Measurements from ENCODE around the gene MBD5. TPM values are rescaled to one million over a fixed set of nuclear protein-coding genes. Genes with fewer than 3 reads are reported as not detected.

The MBD5 gene
- total and polyA plus RNA-seq, 4 donors, result 2.0 to 15.9 (median 9.5) TPM

- Histone ChIP-seq H3K36me3 (ENCODE audit: control insufficient read depth in 4 of 4, insufficient read depth in 3 of 4, low read depth in 1 of 4, low read length in 3 of 4) (no peaks in the 10 kb centered on the region), H3K4me1 (ENCODE audit: control insufficient read depth in 4 of 4, insufficient read depth in 4 of 4, low read length in 3 of 4) (no peaks in the 10 kb centered on the region), H3K9ac (ENCODE audit: low read depth in 1 of 2, low read length in 2 of 2) (no peak overlapping the region), H3K27me3 (ENCODE audit: control insufficient read depth in 4 of 4, insufficient read depth in 4 of 4, low read length in 3 of 4) (no peaks in the 10 kb centered on the region), H3K9me3 (ENCODE audit: control insufficient read depth in 4 of 4, low read length in 3 of 4) (no peaks in the 10 kb centered on the region), H3K4me3 (ENCODE audit: low read depth in 1 of 3, low read length in 3 of 3) (no peak overlapping the region), H3K27ac (ENCODE audit: low read depth in 1 of 2, low read length in 2 of 2) (no peak overlapping the region)
- no peak for DNase-seq (ENCODE audit: low spot score)
- no peak for TF ChIP-seq JUND (IDR thresholded peaks at IDR 0.05)
- no peak for TF ChIP-seq ATF3 (IDR thresholded peaks at IDR 0.05)
- TF ChIP-seq TAF1 (conservative IDR thresholded peaks at IDR 0.05), result no peak
- TF ChIP-seq, protein P1, sequence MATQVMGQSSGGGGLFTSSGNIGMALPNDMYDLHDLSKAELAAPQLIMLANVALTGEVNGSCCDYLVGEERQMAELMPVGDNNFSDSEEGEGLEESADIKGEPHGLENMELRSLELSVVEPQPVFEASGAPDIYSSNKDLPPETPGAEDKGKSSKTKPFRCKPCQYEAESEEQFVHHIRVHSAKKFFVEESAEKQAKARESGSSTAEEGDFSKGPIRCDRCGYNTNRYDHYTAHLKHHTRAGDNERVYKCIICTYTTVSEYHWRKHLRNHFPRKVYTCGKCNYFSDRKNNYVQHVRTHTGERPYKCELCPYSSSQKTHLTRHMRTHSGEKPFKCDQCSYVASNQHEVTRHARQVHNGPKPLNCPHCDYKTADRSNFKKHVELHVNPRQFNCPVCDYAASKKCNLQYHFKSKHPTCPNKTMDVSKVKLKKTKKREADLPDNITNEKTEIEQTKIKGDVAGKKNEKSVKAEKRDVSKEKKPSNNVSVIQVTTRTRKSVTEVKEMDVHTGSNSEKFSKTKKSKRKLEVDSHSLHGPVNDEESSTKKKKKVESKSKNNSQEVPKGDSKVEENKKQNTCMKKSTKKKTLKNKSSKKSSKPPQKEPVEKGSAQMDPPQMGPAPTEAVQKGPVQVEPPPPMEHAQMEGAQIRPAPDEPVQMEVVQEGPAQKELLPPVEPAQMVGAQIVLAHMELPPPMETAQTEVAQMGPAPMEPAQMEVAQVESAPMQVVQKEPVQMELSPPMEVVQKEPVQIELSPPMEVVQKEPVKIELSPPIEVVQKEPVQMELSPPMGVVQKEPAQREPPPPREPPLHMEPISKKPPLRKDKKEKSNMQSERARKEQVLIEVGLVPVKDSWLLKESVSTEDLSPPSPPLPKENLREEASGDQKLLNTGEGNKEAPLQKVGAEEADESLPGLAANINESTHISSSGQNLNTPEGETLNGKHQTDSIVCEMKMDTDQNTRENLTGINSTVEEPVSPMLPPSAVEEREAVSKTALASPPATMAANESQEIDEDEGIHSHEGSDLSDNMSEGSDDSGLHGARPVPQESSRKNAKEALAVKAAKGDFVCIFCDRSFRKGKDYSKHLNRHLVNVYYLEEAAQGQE (IDR thresholded peaks at IDR 0.05), result no peak
- no peak for TF ChIP-seq EGR1 (IDR thresholded peaks at IDR 0.05; ENCODE audit: low read depth in 2 of 2)
- no peak for TF ChIP-seq SP1 (IDR thresholded peaks at IDR 0.05)
- TF ChIP-seq RAD21 (IDR thresholded peaks at IDR 0.05), result no peak
- no peak for TF ChIP-seq HNF4G (IDR thresholded peaks at IDR 0.05)
- no peak for TF ChIP-seq CTCF (IDR thresholded peaks at IDR 0.05; ENCODE audit: low read depth, low read length, missing input control)
- no peak for TF ChIP-seq MAX (IDR thresholded peaks at IDR 0.05)
- TF ChIP-seq FOXA1 (IDR thresholded peaks at IDR 0.05), result no peak
Measured at GRCh38 chr2:148300544-148300943, 279.7 kb downstream of the MBD5 start.

DNA sequence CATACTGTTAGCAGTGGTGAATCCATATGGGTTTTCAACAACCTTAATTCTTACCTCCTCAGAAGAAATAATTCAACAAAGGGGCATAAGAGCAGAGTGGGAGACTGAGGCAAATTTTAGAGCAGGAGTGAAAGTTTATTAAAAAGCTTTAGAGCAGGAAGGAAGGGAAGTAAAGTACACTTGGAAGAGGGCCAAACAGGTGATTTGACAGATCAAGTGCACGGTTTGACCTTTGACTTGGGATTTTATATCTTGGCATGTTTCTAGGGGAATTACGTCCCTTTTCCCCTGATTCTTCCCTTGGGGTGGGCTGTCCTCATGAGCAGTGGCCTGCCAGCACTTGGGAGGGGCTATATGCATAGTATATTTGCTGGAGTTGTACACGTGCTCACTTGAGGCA, 280.5 kb downstream of the MBD5 start:
- Histone ChIP-seq H3K4me1 (ENCODE audit: control insufficient read depth in 4 of 4, insufficient read depth in 4 of 4, low read length in 3 of 4) (no peaks in the 10 kb centered on the region), H3K9ac (ENCODE audit: low read depth in 1 of 2, low read length in 2 of 2) (no peak overlapping the region), H3K27ac (ENCODE audit: low read depth in 1 of 2, low read length in 2 of 2) (no peak overlapping the region), H3K27me3 (ENCODE audit: control insufficient read depth in 4 of 4, insufficient read depth in 4 of 4, low read length in 3 of 4) (no peaks in the 10 kb centered on the region), H3K9me3 (ENCODE audit: control insufficient read depth in 4 of 4, low read length in 3 of 4) (no peaks in the 10 kb centered on the region), H3K36me3 (ENCODE audit: control insufficient read depth in 4 of 4, insufficient read depth in 3 of 4, low read depth in 1 of 4, low read length in 3 of 4) (no peaks in the 10 kb centered on the region), H3K4me3 (ENCODE audit: low read depth in 1 of 3, low read length in 3 of 3) (no peak overlapping the region)
- 54% methylated on average over 3 of the region's 3 CpGs for WGBS
- DNase-seq (ENCODE audit: low spot score), result no peak
- TF ChIP-seq YY1 (IDR thresholded peaks at IDR 0.05) (no peak), SP1 (IDR thresholded peaks at IDR 0.05) (no peak), ATF3 (IDR thresholded peaks at IDR 0.05) (no peak), FOXA2 (IDR thresholded peaks at IDR 0.05) (no peak), MAX (IDR thresholded peaks at IDR 0.05) (no peak), EGR1 (IDR thresholded peaks at IDR 0.05; ENCODE audit: low read depth in 2 of 2) (no peak), HNF4G (IDR thresholded peaks at IDR 0.05) (no peak), HNF4A (conservative IDR thresholded peaks at IDR 0.05) (no peak), FOXA1 (IDR thresholded peaks at IDR 0.05) (no peak), TAF1 (conservative IDR thresholded peaks at IDR 0.05) (no peak), CTCF (IDR thresholded peaks at IDR 0.05; ENCODE audit: low read depth, low read length, missing input control) (no peak), GABPA (IDR thresholded peaks at IDR 0.05 in 1 of 2, conservative IDR thresholded peaks at IDR 0.05 in 1 of 2) (no peak)
- TF ChIP-seq, protein P1 (IDR thresholded peaks at IDR 0.05), result no peak

Data from liver (tissue), 9 donors.